HG03378 (cell line): Measurements from ENCODE around the gene ZNF502.

Source experiments
- ATAC-seq: cut with Tn5 transposase; IDR thresholded peaks from one replicate; pipeline ENCODE4 v1.9.1; 2021; ENCODE audit warnings: mild to moderate bottlenecking, moderate library complexity; ENCODE audit not compliant: unreplicated experiment

The ZNF502 gene

DNA sequence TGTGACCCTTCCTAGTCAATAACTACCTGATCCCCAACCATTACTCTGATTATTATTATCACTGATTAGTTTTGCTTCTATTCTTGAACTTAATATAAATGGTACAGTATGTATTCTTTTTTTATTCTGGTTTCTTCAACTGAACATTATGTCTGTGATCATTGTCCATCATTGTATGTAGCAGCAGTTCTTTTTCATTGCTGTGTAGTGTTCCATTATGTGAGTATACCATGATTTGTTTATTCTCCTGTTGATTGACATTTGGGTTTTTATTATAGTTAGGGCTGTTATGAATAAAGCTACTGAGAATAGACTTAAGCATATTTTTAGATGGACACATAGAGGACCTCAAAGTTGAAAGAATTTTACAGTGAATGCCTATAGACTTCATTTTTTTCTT is 51.8 kb downstream of the ZNF502 start:
- ATAC-seq = no peak

DNA sequence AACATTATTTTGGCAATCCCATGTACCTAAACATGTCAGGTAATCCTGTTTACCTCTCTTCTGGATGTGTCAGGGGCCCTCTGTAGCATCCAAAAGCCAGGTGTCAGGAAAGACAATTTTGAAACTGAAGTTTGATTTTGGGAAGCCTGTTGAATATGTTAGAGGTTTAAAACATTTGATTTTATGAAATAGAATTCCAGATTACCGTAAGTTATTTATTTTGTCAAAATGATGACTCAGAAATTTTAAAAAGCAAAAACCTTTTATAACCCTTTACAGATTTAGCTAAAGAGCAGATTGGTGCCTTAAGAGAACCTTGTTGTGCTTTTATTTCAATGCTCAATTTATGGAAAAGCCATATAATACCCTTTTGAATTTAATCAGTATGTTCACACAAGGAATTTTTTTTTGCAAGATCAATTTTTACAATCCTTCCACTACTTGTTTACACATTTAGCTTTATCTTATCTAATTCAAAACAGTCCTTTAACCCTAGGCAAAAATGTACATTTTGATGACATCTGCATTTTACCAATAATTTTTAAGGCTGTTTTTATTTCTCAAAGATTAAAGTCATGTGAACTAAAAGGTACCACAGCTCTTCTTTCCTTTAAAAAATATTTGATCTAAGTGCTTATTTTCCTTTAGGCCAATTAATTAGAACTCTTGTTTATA is 59.1 kb downstream of the ZNF502 start:
- ATAC-seq = no peak

DNA sequence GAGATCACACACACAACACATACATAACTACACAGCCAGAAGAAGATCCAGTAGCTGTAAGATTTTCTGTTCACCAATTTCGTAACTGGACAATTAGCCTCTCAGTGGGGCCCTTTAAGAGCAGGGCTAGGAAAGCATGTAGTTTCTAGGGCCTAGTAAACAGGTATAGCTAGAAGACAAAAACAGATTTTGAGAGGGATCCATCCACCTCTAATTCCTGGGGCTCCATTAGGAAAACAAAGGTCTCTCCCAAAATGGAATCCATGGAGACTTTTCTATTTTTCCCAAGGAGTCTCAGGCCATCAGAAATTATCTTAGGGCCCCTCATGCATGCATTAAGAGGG is 59.6 kb downstream of the ZNF502 start:
- ATAC-seq = no peak
